Sigmoid colon (tissue), 4 donors: Measurements from ENCODE around the gene KAZN.

Experiments used
- CTCF ChIP-seq, 4 experiments: fragments of 450-650 bp in 3 of 4; fragments of 200-600 bp in 1 of 4; IDR thresholded peaks; one replicate each; pipeline ENCODE4 v1.5.1; 2016 to 2019; ENCODE audit warnings: antibody characterized with exemption in 4 of 4, mild to moderate bottlenecking in 3 of 4, moderate library complexity in 2 of 4
- EP300 ChIP-seq, 4 donors: sonication (generic); formaldehyde crosslinking; IDR thresholded peaks; one replicate each; pipeline ENCODE4 v1.6.1; 2017; ENCODE audit warnings: antibody characterized with exemption in 4 of 4
- POLR2A ChIP-seq, 2 donors: fragments of 450-650 bp; IDR thresholded peaks; one replicate each; pipeline ENCODE4 v1.6.1; 2016; ENCODE audit warnings: antibody characterized with exemption in 2 of 2, mild to moderate bottlenecking in 2 of 2, moderate library complexity in 2 of 2

GRCh38 chr1:14735841-14736240 lies 137.4 kb downstream of the KAZN start:
- no peak for TF ChIP-seq CTCF (IDR thresholded peaks at IDR 0.05)
- no peak for TF ChIP-seq EP300 (IDR thresholded peaks at IDR 0.05)
- no peak for TF ChIP-seq POLR2A (IDR thresholded peaks at IDR 0.05)
